SK-N-SH (cell line): ENCODE results near the gene MARCHF3. TPM values are rescaled to one million over a fixed set of nuclear protein-coding genes. Genes with fewer than 3 reads are reported as not detected.
A peak's percentile ranks its signal among the peaks of the same experiment; 100 is the strongest.

ENCODE experiments used
- CHD2 ChIP-seq: fragments of 150-350 bp; IDR thresholded peaks from 2 replicates; pipeline ENCODE4 v1.6.1; 2018; ENCODE audit warnings: low read length; ENCODE audit not compliant: partially characterized antibody
- ELF1 ChIP-seq: IDR thresholded peaks from 2 replicates; pipeline ENCODE4 v1.4.0; 2012
- EZH2phosphoT487 ChIP-seq: fragments of 200-600 bp; sonication (generic); IDR thresholded peaks from 2 replicates; pipeline ENCODE4 v1.6.1; 2017; ENCODE audit warnings: low read depth, mixed run types, mild to moderate bottlenecking, antibody characterized with exemption, moderate library complexity, borderline replicate concordance
- FOSL2 ChIP-seq: IDR thresholded peaks from 2 replicates; pipeline ENCODE4 v1.4.0; 2012; ENCODE audit warnings: low read depth, mild to moderate bottlenecking, moderate library complexity, borderline replicate concordance
- FOXM1 ChIP-seq: IDR thresholded peaks from 2 replicates; pipeline ENCODE4 v1.4.0; 2012; ENCODE audit warnings: low read depth, mild to moderate bottlenecking
- GATA2 ChIP-seq: sonication (generic); formaldehyde crosslinking; IDR thresholded peaks from 2 replicates; pipeline ENCODE4 v1.5.0; 2020; ENCODE audit warnings: mild to moderate bottlenecking, missing genetic modification reagents
- IRF3 ChIP-seq: fragments of 150-350 bp; IDR thresholded peaks from 2 replicates; pipeline ENCODE4 v1.6.1; 2016; ENCODE audit warnings: mild to moderate bottlenecking, low read depth, low read length
- JUND ChIP-seq: IDR thresholded peaks from 2 replicates; pipeline ENCODE4 v1.4.0; 2012
- MEF2A ChIP-seq: IDR thresholded peaks from 2 replicates; pipeline ENCODE4 v1.4.0; 2012; ENCODE audit warnings: low read depth, borderline replicate concordance
- NRF1 ChIP-seq: IDR thresholded peaks from 2 replicates; pipeline ENCODE4 v1.6.1; 2012; ENCODE audit warnings: low read depth, mild to moderate bottlenecking, low read length
- RAD21 ChIP-seq: IDR thresholded peaks from 2 replicates; pipeline ENCODE4 v1.6.1; 2012; ENCODE audit warnings: mild to moderate bottlenecking, low read length
- RCOR1 ChIP-seq: fragments of 150-350 bp; IDR thresholded peaks from 2 replicates; pipeline ENCODE4 v1.6.1; 2017; ENCODE audit warnings: antibody characterized with exemption, low read length
- REST ChIP-seq: IDR thresholded peaks from 2 replicates; pipeline ENCODE4 v1.6.1; 2012; ENCODE audit warnings: mild to moderate bottlenecking, low read depth, low read length, moderate library complexity
- RFX5 ChIP-seq: IDR thresholded peaks from 2 replicates; pipeline ENCODE4 v1.6.1; 2012; ENCODE audit warnings: mild to moderate bottlenecking, improper control_type of control experiment, low read length
- RXRA ChIP-seq: IDR thresholded peaks from 2 replicates; pipeline ENCODE4 v1.4.0; 2012; ENCODE audit warnings: low read depth, mild to moderate bottlenecking, borderline replicate concordance
- TAF1 ChIP-seq: IDR thresholded peaks from 2 replicates; pipeline ENCODE4 v1.6.1; 2012; ENCODE audit warnings: low read depth, mild to moderate bottlenecking, low read length, moderate library complexity, borderline replicate concordance
- TCF12 ChIP-seq: IDR thresholded peaks from 2 replicates; pipeline ENCODE4 v1.4.0; 2012
- TEAD4 ChIP-seq: IDR thresholded peaks from 2 replicates; pipeline ENCODE4 v1.4.0; 2012; ENCODE audit warnings: mild to moderate bottlenecking, borderline replicate concordance; ENCODE audit not compliant: insufficient read depth
- USF1 ChIP-seq: IDR thresholded peaks from 2 replicates; pipeline ENCODE4 v1.4.0; 2012; ENCODE audit warnings: low read depth, borderline replicate concordance
- USF2 ChIP-seq: fragments of 150-350 bp; IDR thresholded peaks from 2 replicates; pipeline ENCODE4 v1.6.1; 2017; ENCODE audit warnings: antibody characterized with exemption, low read length, low read depth, borderline replicate concordance
- ZBTB33 ChIP-seq: IDR thresholded peaks from 2 replicates; pipeline ENCODE4 v1.4.0; 2012; ENCODE audit warnings: low read depth, borderline replicate concordance
- polyA plus RNA-seq, 3 experiments: library from polyadenylated mRNA; depleted of rRNA; stranded (reverse); fragments of >200 nt; gene quantifications; 2 replicates each; pipeline ENCODE4 v1.2.3, GENCODE V29; 2012

The MARCHF3 gene
- polyA plus RNA-seq, 1 of the 3 experiments (the other 2 are of a cell fraction), result 21.5 TPM

- no peak for TF ChIP-seq ZBTB33
- no peak for TF ChIP-seq TAF1
- TF ChIP-seq TCF12, result peak; percentile 67
- TF ChIP-seq EZH2phosphoT487, result no peak
- TF ChIP-seq NRF1, result no peak
- TF ChIP-seq JUND, result no peak
- no peak for TF ChIP-seq CHD2
- no peak for TF ChIP-seq RXRA
- no peak for TF ChIP-seq USF2
- no peak for TF ChIP-seq REST
- no peak for TF ChIP-seq ELF1
- no peak for TF ChIP-seq IRF3
- TF ChIP-seq RCOR1, result no peak
- 0 out of 2 replicates have a peak, but pooled peaks have one; percentile 31 for TF ChIP-seq TEAD4
- no peak for TF ChIP-seq RAD21
- no peak for TF ChIP-seq GATA2 (CRISPR knock-in tag)
- no peak for TF ChIP-seq FOXM1
- TF ChIP-seq USF1, result no peak
- TF ChIP-seq RFX5, result no peak
- peak; percentile 31; the same call in 1 of the 2 replicates for TF ChIP-seq FOSL2
- TF ChIP-seq MEF2A, result no peak
Measured at GRCh38 chr5:127012916-127013315, 17.4 kb downstream of the MARCHF3 start (continued).
